IPS DF 4.7 (cell line): ENCODE results near the gene UBE2H.
"Not testable (repeated sequence)": the region's sequence is repeated elsewhere in the genome, so short reads cannot be mapped to it uniquely, and the experiment has no call there.

Source experiments
- DNase-seq: peaks from one replicate; pipeline ENCODE4 v3.0.0-alpha.2; 2013; ENCODE audit warnings: low spot score; ENCODE audit errors: extremely low read depth

UBE2H gene

GRCh38 chr7:129952653-129953560 is at the start of gene UBE2H:
TSS of gene UBE2H (minus strand) at chr7:129952960. CDS start at chr7:129952555, 405 bp downstream.
- peak; percentile 68 for DNase-seq

GRCh38 chr7:129998446-129998845 is 45.7 kb upstream of the UBE2H start:
- no peak for DNase-seq

DNA sequence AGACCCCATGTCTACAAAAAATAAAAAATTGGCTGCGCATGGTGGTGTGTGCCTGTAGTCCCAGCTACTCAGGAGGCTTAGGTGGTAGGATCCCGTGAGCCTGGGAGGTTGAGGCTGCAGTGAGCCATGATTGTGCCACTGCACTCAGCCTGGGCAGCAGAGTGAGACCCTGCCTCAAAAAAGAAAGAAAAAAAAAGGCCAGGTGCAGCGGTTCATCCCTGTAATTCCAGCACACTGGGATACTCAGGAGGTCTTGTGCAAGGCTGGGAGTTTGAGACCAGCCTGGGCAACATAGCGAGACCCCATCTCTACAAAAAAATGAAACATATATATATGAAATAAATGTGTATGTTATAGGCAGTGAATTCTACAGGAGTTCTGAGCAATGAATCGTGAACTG is 44.5 kb upstream of the UBE2H start:
- no peak for DNase-seq

DNA sequence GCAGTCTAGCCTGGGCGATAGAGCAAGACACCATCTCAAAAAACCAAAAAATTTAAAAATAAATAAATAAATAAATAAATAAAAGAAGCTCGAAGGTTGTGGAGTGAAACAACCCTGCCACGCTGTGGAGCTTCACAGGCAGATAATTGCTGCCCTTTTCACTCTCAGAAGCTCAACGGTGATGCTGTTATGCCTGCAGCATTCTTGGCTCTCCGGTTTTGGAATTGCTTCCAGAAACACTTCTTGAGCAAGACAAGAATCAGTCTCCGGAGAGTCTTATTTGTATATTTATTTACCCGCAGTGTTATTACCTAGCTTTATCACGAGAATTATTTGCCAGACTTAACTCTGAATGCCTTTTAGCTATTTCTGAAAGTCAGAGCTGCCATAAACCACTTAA is 40.5 kb upstream of the UBE2H start:
- DNase-seq: no peak

DNA sequence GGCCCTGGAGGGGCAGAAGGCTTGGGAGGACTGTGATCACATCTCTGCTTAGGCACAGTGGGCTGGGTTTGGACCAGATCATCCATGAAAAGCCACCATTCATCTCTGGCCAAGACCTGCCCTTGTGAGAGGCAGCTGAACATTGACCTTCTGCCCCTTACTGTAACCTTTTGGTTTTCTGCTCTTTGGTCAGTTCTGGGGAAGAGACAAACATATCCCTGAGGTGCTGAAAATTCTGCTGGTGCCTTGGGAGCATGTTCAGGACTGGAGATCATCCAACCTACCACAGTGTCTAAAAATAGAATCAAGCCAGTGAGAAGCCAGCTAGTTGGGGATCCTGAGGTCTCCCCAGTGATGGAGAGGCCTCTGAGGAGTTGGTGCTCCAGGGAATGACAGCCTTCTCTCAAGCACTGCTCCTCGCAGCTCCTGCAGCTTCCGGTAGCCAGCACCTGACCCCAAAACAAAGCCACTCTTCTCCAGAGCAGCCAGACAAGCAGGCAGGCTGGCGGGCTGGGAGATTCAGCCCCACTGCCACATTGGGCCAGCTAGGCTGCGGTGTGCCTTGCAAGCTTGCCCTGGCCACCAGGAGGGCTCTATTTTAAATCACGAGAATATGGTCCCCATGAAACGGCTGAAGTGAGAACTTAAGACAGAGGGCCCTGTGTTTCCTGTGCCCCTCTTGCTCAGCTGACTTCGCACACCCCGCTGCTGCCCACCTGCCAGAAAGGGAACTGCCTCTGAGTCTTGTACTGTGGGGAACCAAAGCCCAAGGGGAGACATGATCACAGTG is 37.8 kb upstream of the UBE2H start:
- no peak for DNase-seq

DNA sequence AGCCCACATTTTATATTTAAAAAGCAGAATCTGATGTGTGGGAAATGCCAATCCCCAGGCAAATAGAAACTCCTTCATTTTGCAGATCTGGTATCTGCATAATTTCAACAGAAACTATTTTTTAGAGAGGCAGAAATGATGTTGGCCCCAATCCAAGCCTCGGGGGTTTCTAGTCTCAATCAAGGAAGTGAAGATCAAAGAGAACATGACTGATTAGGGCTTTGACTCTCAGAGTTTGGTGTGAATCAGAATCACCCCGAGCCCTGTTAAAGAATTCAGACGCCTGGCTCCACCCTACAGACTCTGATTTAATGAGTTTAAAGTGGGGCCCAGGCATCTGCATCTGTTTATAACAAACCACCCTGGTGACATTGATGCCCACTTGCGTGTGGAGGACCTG is 36.7 kb upstream of the UBE2H start:
- no peak for DNase-seq

GRCh38 chr7:129986600-129986999 is 33.8 kb upstream of the UBE2H start:
- DNase-seq: no peak

GRCh38 chr7:129980667-129981066 is 27.9 kb upstream of the UBE2H start:
- DNase-seq: no peak

DNA sequence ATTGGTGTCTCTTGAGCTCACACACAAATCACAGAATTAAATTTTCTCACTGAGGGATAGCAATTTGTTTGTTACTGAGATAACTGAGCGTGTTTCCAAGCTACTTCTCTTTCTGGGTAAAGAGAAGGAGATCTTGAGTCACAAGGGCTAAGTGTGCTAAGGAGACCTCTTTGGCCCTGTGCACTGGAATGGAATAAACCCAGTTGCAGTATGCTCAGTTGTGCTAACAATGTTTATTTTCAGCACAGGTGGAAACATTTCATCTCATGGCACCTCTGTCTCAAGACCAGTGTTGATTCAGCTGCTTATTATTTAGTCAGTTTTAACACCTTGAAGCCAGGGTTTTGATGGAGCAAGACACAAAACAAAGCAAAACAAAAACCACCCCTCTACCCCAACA is 22.5 kb upstream of the UBE2H start:
- DNase-seq: no peak

DNA sequence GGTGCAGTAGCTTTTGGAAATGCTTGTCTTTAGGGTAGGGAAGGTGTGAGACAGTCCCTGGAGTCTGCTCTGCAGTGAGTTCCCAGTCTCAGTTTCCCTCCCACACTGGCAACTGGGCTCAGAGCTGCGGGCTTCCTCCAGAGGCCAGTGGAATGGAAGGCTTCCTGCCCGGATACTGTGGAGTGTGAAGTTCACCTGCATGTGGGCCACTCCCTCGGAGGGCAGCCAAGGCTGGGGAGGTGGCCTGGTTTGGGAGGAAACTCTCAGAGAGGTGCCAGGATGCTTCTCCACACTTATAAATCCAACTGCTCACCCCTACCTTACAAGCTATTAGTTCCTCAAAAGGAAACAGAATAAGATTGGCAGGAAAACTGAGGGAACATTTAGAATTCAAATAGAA is 18.1 kb upstream of the UBE2H start:
- no peak for DNase-seq

DNA sequence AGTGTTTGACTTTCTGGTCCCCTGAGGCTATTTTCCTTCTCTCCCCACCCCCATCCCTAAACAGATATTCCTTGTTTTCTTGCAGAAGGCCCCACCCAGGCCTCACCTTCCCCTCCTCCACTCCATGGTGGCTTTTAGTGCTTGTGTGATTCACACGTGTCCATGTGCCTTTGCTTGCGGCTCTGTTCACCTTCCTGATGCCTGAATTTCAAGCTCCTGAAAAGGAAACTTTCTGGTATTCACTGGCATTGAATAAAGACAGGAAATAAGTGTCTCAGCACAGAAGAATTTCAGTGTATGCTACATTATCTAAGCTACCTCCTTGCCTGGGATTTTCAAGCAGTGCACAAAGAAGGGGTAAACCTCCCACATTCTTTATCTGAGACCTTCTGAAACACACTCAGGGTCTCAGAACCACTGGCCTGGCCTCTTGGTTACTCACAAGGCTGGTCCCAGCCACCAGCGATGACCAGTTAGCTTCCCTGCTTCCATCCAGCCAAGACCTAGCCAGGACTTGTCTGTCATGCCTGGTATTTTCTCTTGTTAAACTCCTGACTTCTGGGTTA is 17.2 kb upstream of the UBE2H start:
- no peak for DNase-seq

- DNase-seq: no peak
These were observed 16.0 kb upstream of the UBE2H start for GRCh38 chr7:129968592-129969383.

- not testable (repeated sequence) for DNase-seq
These were observed 7.4 kb upstream of the UBE2H start for GRCh38 chr7:129960204-129960475.

DNA sequence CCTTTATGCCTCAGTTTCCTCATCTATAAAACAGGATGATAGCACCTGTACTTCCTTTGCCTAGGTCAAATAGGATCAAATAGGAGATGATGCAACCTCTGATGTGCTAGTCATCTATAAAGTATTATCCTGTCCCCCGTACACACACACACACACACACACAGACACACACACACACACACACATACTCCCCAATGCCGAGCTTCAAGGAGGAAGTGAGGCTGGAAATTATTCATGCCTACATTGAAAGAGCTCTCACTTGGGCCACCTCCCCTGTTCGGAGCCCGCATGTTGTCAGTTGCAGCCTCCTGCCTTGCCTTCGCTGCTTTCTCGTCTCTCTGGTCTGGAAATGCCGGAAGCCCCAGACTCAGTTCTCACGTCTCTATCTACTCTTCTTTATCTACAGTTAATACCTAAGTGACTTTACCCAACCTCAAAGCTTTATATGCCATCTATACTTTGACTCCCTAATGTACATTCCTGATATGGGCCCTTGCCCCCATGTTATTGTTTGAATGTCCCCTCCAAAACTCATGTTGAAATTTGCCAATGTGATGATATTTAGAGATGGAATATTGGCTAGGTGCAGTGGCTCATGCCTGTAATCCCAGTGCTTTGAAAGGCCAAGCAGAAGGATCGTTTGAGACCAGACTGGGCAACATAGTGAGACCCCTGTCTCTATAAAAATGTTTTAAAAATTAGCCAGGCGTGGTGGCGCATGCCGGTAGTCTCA is 6.9 kb upstream of the UBE2H start:
- no peak for DNase-seq

DNA sequence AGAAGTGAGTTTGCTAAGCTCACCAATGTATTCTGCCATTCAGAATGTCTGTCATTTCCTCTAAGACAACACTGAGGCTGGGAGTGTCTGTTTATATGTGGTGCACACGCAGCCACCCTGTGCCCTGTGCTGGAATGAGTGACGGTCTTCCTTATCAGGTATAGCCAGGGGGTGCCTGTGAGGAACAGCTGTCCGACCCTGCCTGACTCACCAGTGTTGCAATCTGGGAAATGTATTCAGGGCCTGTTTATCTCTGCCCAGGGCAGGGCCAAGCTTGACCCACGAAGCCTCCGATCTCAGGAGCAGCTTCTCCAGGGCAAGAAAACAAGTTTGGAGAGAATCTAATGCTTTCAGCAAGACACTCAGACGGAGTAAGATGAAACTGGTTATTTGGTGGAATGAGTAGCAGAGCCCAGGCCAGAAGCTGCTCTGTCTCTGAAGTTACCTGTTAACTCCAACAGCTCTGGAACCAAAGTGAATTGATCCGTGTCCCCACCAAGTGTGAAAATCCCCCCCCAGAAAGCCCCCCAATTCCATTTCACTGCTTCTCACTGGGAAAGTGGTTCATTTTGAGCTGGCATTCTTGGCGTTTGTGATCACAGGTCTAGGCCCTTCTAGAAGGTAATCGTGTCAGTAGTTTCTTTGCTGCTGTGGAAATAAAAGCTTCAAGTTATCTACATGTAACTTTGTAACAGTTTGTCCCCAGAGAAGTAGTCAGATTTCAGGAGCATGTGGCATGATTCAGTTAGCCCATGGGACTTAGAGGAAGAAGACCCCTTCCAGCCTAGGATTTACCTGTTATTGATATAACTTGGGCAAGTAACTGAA is 6.1 kb upstream of the UBE2H start:
- no peak for DNase-seq

GRCh38 chr7:129955993-129956543 is 3.3 kb upstream of the UBE2H start:
- no peak for DNase-seq

GRCh38 chr7:129952086-129952652 is 591 bp downstream of the UBE2H start:
- DNase-seq: no peak

DNA sequence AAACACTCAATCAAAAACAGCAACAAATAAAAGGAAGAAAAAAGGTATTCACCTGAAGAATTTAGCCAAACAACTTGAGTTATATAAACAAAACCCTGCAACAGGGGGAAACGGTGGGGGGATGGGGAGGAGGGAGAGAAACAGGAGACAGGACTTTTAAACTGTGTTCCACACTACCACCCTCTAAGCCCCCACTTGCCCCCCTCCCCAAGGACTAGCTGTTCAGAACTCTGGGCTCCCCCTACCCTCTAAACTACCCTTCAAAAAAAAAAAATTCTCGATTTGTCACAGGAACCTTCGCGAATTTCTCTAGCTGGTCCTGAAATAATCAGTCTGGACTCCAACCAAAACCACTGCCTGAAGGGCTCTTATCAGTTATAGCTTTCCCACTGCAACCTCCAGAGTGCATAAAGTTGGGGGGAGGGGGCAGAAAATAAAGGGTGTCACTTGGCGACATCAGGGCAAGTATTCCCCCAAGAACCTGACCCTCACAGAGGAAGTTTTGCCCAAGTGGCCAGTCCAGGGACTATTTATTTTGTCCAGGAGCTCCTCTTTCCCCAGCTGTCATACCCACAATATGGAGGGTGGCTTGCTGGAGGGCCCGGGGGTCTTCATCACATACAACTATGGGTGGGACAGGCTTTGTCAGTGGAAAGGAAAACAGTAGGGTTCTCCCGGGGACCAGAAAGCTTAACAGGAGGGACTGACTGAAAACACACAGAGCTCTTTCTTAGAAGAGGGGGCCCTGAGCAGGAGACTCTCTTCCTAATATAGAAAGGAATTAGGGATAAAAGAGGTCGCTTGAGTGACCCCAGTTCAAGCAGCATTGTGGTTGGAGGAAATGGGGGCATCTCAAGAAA is 1.3 kb downstream of the UBE2H start:
- DNase-seq: no peak

DNA sequence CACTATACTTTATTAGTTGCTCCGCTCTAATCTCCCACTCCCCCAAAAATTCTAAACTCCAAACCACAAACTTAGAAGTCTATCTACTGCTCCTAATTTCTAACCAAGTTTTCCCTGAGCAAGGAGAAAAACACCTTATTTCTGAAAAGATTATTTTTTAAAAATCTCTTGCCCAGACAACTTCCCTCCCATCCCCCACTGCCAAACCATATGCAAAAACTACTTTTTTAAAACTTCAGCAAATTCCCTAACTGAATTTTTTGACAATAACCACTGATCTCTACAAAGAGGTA is 1.9 kb downstream of the UBE2H start:
- DNase-seq: no peak
